ENCODE measurements around the gene KCTD11. TPM values are rescaled to one million over a fixed set of nuclear protein-coding genes. Genes with fewer than 3 reads are reported as not detected.

KCTD11 gene
- total RNA-seq, 1 experiment from 2014 or later: 5.3 TPM

GRCh38 chr17:7392696-7393612 lies 41.0 kb downstream of the KCTD11 start:
- no peaks in the 10 kb centered on the region for H3K27me3 ChIP-seq (ENCODE audit: insufficient read depth, low read length)
- Mint-ChIP-seq H3K4me3 (peak overlapping the region; percentile 87 to 96), H3K27ac (peak overlapping the region in 1 of 3 experiments; percentile 67; a peak in 1 of 7 replicates), H3K27me3 (ENCODE audit: low read depth) (peaks cover 2% of the 10 kb centered on the region), H3K9me3 (no peaks in the 10 kb centered on the region; a peak in 1 of 5 replicates), H3K36me3 (ENCODE audit: insufficient read depth in 1 of 3, low read depth in 3 of 3) (peaks cover 25 to 41% (median 25%) of the 10 kb centered on the region in 3 experiments), H3K4me1 (peaks cover 22% of the 10 kb centered on the region in 2 experiments)
- H2AFZ ChIP-seq (ENCODE audit: low read length): no peak overlapping the region
- no peaks in the 10 kb centered on the region for H3K79me2 ChIP-seq (ENCODE audit: insufficient read depth, low read length)
- peaks cover 2% of the 10 kb centered on the region for H4K20me1 ChIP-seq (ENCODE audit: control insufficient read depth, insufficient read depth, insufficient read length)
- H3K18ac ChIP-seq (ENCODE audit: insufficient read length, low read depth, low read length): no peak overlapping the region
- H2BK5ac ChIP-seq (ENCODE audit: insufficient read length, low read length): no peak overlapping the region
- H2BK20ac ChIP-seq (ENCODE audit: low read depth, low read length, poor library complexity, severe bottlenecking): no peak overlapping the region
- no peak overlapping the region for H3K56ac ChIP-seq (ENCODE audit: insufficient read length, low read depth, low read length)
- no peak overlapping the region for H2BK120ac ChIP-seq (ENCODE audit: low read depth, low read length, poor library complexity, severe bottlenecking)
- no peaks in the 10 kb centered on the region for H3K9me3 ChIP-seq (ENCODE audit: control insufficient read depth, low read depth, low read length)
- H2BK12ac ChIP-seq (ENCODE audit: insufficient read length, low read depth, low read length): no peak overlapping the region
- H3K4ac ChIP-seq (ENCODE audit: low read depth, low read length): no peak overlapping the region
- no peak overlapping the region for H3T11ph ChIP-seq (ENCODE audit: low read length)
- TF ChIP-seq CTCF (conservative IDR thresholded peaks at IDR 0.05): no peak
- H4K8ac ChIP-seq (replicated peaks; ENCODE audit: insufficient read length, low read depth, low read length): no peak overlapping the region
- no peak overlapping the region for H2AK5ac ChIP-seq (ENCODE audit: insufficient read length, low read length)
- H4K5ac ChIP-seq (ENCODE audit: insufficient read length, low read depth, low read length): no peak overlapping the region
- no peak overlapping the region for H2BK15ac ChIP-seq (ENCODE audit: low read depth, low read length)
- peaks cover 12% of the 10 kb centered on the region for H3K23me2 ChIP-seq (ENCODE audit: insufficient read length, low read depth, low read length, poor library complexity, severe bottlenecking)
- no CpG with 5 or more reads among the region's 42 CpGs for WGBS (ENCODE audit: extremely low coverage, insufficient read length, low lambda C conversion rate)
- no peak overlapping the region for H3K23ac ChIP-seq (ENCODE audit: insufficient read length, low read depth, low read length)
- no peak overlapping the region for H4K91ac ChIP-seq (ENCODE audit: insufficient read length, low read depth, low read length)
- peak; percentile 67 for DNase-seq
- peak overlapping the region; percentile 92 for H3K4me2 ChIP-seq (ENCODE audit: insufficient read depth, insufficient read length, low read length)
- H3K4me1 ChIP-seq (ENCODE audit: insufficient read depth, low read length): peaks cover 7% of the 10 kb centered on the region; the same call in 1 of the 2 replicates
- no peak overlapping the region for H3K14ac ChIP-seq (ENCODE audit: insufficient read depth, low read length)
- no peak overlapping the region for H3K27ac ChIP-seq (ENCODE audit: insufficient read length, low read depth, low read length)
- H3K9ac ChIP-seq (ENCODE audit: extremely low read depth, insufficient read length, low read length): no peak overlapping the region
- H3K79me1 ChIP-seq (ENCODE audit: insufficient read depth, low read depth, low read length, poor library complexity, severe bottlenecking): no peaks in the 10 kb centered on the region

Measured in H9 (cell line).